Measurements from ENCODE around the gene PCP4.
"Not testable (repeated sequence)": the region's sequence is repeated elsewhere in the genome, so short reads cannot be mapped to it uniquely, and the experiment has no call there.

PCP4 gene

GRCh38 chr21:39869141-39869818 is 2.0 kb downstream of the PCP4 start:
- DNase-seq = peak; percentile 13

DNA sequence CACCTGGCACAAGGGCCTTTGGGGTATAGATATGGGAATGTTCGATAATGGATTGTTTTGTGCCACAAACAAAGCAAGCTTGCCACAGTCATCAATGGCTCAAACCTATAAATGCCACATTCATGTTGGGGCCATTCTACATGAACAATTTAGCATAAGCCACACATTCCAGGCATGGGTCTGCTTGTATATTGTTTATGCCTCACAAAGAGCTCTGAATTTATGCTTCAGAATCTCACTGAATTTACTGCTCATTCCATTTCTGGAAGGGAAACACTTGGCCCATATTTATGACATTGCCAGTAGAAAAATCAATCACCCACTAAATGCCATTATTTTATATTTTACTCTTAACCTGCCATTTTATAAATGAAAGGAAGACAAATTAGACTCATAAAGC is 6.4 kb downstream of the PCP4 start:
- DNase-seq = no peak

GRCh38 chr21:39874206-39874605 is 7.0 kb downstream of the PCP4 start:
- no peak for DNase-seq

- DNase-seq = no peak
Observed at GRCh38 chr21:39874759-39875158, 7.5 kb downstream of the PCP4 start.

DNA sequence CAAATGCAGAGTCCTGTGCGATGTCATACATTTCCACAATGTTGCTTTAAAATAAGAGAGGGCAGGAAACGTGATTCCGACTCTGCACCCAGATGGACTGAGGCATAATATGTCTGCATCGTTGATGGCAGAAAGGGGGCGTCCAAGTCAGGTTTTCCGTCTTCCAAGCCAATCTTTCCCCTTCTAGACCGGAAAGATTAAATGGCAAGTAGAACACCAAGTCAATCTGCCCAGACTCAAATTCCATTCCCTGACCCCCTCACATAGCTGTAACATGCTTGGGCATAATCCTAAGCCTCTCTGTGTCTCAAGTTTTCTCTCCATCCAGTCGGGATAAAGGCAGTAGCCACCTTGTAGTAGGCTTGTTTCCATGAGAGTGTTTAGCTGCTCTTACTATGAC is 14.4 kb downstream of the PCP4 start:
- no peak for DNase-seq

- no peak for DNase-seq
Observed at GRCh38 chr21:39882151-39882838, 15.1 kb downstream of the PCP4 start.

GRCh38 chr21:39882839-39883195 is 15.6 kb downstream of the PCP4 start:
- DNase-seq = no peak

DNA sequence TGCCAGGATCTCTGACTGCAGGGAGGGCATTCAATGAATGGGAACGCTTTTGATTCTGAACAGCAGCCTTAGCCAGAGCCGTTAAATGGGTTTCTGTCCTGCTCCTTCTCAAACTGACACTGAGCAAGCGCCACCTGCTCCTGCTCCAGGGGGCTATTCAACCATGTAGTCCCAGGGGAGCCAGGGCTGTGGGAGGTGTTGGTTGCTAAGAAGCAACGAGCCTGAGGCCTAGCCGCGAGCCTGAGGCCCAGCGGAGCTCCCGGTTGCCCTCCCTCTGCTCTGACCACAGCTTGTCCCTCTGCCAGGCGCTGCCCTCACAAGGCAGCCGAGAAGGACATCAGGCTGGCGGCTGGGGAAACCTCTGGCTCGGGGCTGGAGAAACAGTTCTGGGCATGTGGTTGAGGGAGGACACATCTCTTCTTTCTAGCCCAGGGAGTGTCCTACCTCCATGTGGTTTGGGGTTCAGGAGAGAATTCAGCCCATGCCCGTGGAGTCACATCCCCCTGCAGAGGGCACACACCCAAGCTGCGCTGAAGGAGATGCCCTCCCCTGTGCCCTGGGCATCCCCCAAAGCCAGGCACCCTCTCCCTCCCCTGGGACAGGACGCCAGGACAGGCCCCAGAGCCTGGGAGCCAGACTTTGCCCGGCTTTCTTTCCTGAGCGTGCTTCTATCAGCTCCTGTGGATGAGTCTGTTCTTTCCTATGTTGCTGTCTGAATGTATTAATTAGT is 18.0 kb downstream of the PCP4 start:
- peak; percentile 95 for DNase-seq

GRCh38 chr21:39888848-39889247 is 21.6 kb downstream of the PCP4 start:
- DNase-seq = no peak

- no peak for DNase-seq
Observed at GRCh38 chr21:39891111-39891510, 23.9 kb downstream of the PCP4 start.

- DNase-seq = not testable (repeated sequence)
Observed at GRCh38 chr21:39891863-39892262, 24.6 kb downstream of the PCP4 start.

- DNase-seq = no peak
Observed at GRCh38 chr21:39900491-39900890, 33.3 kb downstream of the PCP4 start.

GRCh38 chr21:39900911-39901310 is 33.7 kb downstream of the PCP4 start:
- no peak for DNase-seq

DNA sequence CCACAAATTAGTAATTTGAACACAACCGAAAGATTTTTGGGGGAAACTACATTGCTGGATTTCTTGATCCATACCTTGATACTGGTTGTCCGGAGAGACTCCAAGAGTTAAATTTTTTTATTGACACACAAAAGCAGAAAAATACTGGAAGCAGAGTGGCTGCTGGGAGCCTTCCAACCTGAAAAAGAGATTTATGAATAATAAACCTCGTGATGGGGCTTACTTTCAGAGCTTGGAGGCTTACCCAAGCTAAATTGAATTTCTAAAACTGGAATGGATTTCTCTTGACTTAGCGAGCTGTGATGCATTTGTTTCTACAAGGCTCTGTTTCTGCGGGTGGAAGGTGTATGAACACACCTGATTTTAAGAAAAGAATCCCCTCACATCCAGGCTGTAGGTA is 35.7 kb downstream of the PCP4 start:
- DNase-seq = no peak

DNA sequence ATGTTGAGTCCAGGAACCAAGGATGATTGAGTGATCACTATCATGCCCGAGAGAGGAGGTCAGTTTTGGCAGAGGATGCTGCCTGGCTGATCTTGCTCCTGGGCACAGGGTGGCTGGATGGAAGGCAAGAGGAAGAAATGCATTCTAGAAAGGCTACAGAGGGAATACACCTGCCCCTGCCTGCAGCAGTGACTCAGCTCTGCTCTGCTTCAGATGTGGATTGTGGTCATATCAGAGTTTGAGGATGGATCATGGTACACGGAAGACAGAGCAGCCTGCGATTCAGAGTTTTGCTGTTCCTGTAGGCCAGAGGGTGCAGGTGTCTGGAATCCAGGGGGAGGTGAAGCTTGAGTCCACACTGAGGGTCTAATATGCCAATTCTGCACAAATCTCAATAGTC is 37.2 kb downstream of the PCP4 start:
- no peak for DNase-seq

GRCh38 chr21:39908265-39908923 is 41.2 kb downstream of the PCP4 start:
- no peak for DNase-seq

- peak; percentile 33 for DNase-seq
Observed at GRCh38 chr21:39911286-39912199, 44.3 kb downstream of the PCP4 start.

- no peak for DNase-seq
Observed at GRCh38 chr21:39913706-39914305, 46.6 kb downstream of the PCP4 start.

DNA sequence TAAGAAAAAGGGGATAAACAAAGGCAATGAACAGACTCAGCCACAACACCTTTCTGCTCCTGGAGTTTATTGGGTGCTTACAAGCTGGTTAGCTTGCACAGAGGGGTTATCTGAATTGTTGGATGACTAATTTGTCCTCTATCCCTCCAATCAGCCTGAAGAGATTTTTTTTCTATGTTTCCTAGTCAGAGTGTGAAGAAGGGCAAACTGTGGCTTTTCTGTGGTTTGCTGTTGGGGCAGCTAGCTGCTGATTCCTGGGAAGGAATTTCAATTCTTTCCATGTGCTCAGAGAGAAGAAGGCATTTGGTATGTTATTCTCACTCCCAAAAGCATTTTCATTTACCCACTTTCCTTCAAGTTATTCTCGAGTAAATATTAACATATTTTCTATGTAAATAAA is 48.6 kb downstream of the PCP4 start:
- DNase-seq = no peak

- no peak for DNase-seq
Observed at GRCh38 chr21:39918558-39918957, 51.3 kb downstream of the PCP4 start.

DNA sequence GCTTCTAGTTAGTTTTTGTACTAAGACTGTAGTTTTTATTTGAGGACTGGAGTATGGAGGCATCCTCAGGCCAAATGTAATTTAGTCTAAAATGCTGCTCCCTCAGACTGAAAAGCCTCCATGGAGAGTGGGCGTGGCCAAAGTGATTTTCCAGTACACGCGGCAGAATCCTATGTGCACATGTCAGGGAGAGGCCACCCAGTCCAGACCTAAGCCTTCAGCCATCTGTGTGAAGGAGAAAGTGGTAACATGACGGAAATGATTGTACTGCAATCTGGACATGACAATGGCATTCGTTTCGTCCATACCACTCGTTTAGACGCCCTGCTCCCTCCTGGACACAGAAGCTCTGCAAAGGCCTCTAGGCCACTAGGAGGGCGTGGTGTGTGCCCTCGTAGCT is 56.2 kb downstream of the PCP4 start:
- DNase-seq = no peak

Measured in NCI-H526 treated with DMSO at 0.1 percent for 48 hours (cell line).